Psoas muscle (tissue), 8 donors: Measurements from ENCODE around the gene GGTLC2. TPM values are rescaled to one million over a fixed set of nuclear protein-coding genes. Genes with fewer than 3 reads are reported as not detected.

Source experiments
- ATAC-seq, 4 donors: fragments of 200-7000 bp; cut with Tn5 transposase; one replicate each; pipeline ENCODE4 v1.9.1; 2020; ENCODE audit warnings: moderate library complexity in 3 of 4, mild to moderate bottlenecking in 2 of 4
- DNase-seq, 2 donors: peaks; one replicate each; pipeline ENCODE4 v3.0.0-alpha.2; 2020
- H3K27ac ChIP-seq: fragments of 200-600 bp; one replicate; pipeline ENCODE4 v1.8.0; 2022
- H3K27me3 ChIP-seq, 3 donors: fragments of 200-600 bp in 1 of 3; one replicate each; pipeline versions ENCODE4 v1.6.1 to v1.8.0; 2013 to 2022; ENCODE audit warnings: low read length in 2 of 3, mild to moderate bottlenecking in 2 of 3, moderate library complexity in 1 of 3; ENCODE audit not compliant: insufficient read depth in 3 of 3
- H3K36me3 ChIP-seq, 2 donors: fragments of 200-600 bp in 1 of 2; one replicate each; pipeline versions ENCODE4 v1.6.1 to v1.8.0; 2013 to 2022; ENCODE audit warnings: low read depth in 1 of 2, mild to moderate bottlenecking in 1 of 2, moderate library complexity in 1 of 2; ENCODE audit not compliant: insufficient read depth in 1 of 2
- H3K4me1 ChIP-seq: fragments of 200-600 bp; one replicate; pipeline ENCODE4 v1.8.0; 2022
- H3K4me3 ChIP-seq: fragments of 200-600 bp; one replicate; pipeline ENCODE4 v1.8.0; 2022; ENCODE audit warnings: mild to moderate bottlenecking
- H3K9me3 ChIP-seq: fragments of 200-600 bp; one replicate; pipeline ENCODE4 v1.8.0; 2022
- WGBS, 3 donors: extraction: QIAGEN DNeasy Blood & Tissue Kit; methylation state at CpG; one replicate each; pipeline versions ENCODE4 v1.1.6 to v1.1.7; 2013; 5-methylcytosine and 5-hydroxymethylcytosine counted together
- intact Hi-C, 2 donors: fragments of 100-400 bp; cut with DNase I; formaldehyde crosslinking; loops; one replicate each; pipeline versions ENCODE4 v1.11.0 to v1.14.2; 2022
- polyA plus RNA-seq, 3 donors: library from polyadenylated mRNA; stranded (reverse); fragments of 200-250 nt; gene quantifications; one replicate each; pipeline ENCODE4 v1.2.3, GENCODE V29; 2013
- total RNA-seq, 4 donors: library from RNA; stranded (reverse); fragmentation: NEBNext Ultra II Directional in 2 of 4; extraction: Animal tissue kit (Norgen Biotek cat#: 25700) in 2 of 4; gene quantifications; one replicate each; pipeline versions ENCODE4 v1.2.1 to v1.2.4, GENCODE V29; 2021 to 2023
- TF ChIP-seq, protein P1 (sequence below): fragments of 200-600 bp; IDR thresholded peaks from one replicate; pipeline ENCODE4 v1.8.0; 2022; ENCODE audit warnings: antibody characterized with exemption
- donor health status: healthy with polysubstance abuse.
- donor health status: DM: no; HTN: no; CAD: no; lungs with moderate emphysema.
- donor health status: Bipolar disorder and iron deficiency.
- donor health status: healthy.
- donor health status: DM: yes; HTN: yes; CAD: no.
- donor health status: DM: no; HTN: no; CAD: no.
- donor health status: DM: no; HTN: no; CAD: no.
- donor health status: DM: yes; HTN: yes; CAD: no.

Gene GGTLC2
- total and polyA plus RNA-seq, 7 donors: not detected

DNA sequence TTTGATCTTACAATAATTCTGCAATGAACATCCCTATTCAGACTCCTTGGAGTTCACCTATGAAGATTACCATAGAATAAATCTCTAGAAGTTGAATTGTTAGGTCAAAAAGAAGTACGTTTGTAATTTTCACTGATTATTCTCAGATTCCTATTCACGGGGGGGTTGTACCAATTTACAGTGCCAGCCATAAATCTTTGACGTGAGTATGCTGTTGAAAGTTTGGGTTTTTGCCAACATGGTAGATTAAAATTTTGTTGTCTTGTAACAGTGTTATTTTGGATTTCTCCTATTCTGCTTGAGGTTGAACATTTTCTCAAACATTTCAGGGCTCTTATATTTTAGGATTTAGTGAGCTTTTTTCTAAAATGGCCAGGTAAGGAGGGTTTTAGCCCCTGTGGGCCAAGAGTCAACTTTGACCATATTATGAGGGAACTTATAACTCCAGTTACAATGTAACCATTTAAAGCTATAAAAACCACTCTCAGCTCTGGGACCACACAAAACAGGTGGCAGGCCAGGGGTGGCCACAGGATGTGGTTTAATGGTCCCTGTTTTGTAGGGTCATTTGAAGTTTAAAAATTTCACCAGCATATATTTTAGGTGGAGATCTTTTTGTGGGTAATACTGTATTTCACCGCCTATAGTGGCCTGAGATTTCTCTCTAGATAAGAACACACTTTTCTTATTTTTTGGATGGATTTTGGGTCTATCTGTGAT lies 25.8 kb downstream of the GGTLC2 start:
- TF ChIP-seq, protein P1, sequence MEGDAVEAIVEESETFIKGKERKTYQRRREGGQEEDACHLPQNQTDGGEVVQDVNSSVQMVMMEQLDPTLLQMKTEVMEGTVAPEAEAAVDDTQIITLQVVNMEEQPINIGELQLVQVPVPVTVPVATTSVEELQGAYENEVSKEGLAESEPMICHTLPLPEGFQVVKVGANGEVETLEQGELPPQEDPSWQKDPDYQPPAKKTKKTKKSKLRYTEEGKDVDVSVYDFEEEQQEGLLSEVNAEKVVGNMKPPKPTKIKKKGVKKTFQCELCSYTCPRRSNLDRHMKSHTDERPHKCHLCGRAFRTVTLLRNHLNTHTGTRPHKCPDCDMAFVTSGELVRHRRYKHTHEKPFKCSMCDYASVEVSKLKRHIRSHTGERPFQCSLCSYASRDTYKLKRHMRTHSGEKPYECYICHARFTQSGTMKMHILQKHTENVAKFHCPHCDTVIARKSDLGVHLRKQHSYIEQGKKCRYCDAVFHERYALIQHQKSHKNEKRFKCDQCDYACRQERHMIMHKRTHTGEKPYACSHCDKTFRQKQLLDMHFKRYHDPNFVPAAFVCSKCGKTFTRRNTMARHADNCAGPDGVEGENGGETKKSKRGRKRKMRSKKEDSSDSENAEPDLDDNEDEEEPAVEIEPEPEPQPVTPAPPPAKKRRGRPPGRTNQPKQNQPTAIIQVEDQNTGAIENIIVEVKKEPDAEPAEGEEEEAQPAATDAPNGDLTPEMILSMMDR: no peak
- Histone ChIP-seq H3K9me3 (no peaks in the 10 kb centered on the region), H3K4me1 (no peaks in the 10 kb centered on the region), H3K36me3 (no peaks in the 10 kb centered on the region), H3K27me3 (peaks cover 0 to 14% (median 2%) of the 10 kb centered on the region in 3 donors), H3K27ac (no peak overlapping the region), H3K4me3 (no peak overlapping the region)
- WGBS, 3 donors: 64 to 72% (median 69%) methylated on average over 4 of the region's 4 CpGs
- intact Hi-C loops: no loop called here
- no peak for ATAC-seq
- no peak for DNase-seq

DNA sequence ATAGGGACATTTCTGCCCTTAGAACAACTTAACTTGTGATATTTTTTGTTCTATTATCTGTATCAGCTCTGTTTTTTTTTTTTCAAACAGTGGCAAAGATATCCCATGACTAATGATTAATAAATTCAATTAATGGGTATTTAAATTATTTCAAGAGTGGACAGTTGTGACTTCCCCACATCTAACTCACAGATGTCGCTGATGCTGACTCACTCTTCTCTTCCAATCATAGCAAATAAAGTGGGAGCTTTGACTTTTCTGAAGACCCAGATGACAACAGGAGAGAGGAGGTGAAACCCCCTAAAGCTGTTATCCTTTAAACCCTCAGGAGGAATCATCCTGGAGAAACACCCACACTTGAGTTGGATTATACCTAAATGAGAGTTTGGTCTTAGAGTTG lies 27.1 kb downstream of the GGTLC2 start:
- intact Hi-C loops: no loop called here
- no peak overlapping the region for H3K4me3 ChIP-seq
- no peaks in the 10 kb centered on the region for H3K36me3 ChIP-seq
- H3K9me3 ChIP-seq: no peaks in the 10 kb centered on the region
- TF ChIP-seq, protein P1: no peak
- H3K27ac ChIP-seq: no peak overlapping the region
- ATAC-seq (no peak), DNase-seq (no peak)
- WGBS, 3 donors: 77 to 95% (median 92%) methylated on average over 1 of the region's 1 CpG
- H3K4me1 ChIP-seq: no peaks in the 10 kb centered on the region
- H3K27me3 ChIP-seq: peaks cover 0 to 14% (median 2%) of the 10 kb centered on the region in 3 donors

DNA sequence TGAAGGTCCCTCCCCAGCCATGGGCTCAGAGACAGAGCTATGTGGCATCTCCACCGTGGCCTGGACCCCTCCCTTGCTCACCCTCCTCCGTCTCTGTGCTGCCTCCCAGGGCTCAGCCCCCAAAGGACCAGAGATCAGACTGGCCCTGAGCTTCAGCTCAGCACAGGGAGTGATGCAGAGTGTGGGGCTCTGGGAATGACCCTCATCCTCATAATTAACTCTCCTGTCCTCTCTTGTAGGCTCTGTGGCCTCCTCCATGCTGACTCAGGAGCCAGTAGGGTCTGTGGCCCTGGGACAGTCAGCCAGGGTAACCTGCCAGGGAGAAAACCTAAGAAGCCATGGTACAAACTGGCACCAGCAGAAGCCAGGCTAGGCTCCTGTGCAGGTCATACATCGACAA lies 28.7 kb downstream of the GGTLC2 start:
- H3K4me3 ChIP-seq: no peak overlapping the region
- TF ChIP-seq, protein P1: no peak
- intact Hi-C loops: no loop called here
- H3K9me3 ChIP-seq: no peaks in the 10 kb centered on the region
- WGBS, 3 donors: 53 to 72% (median 60%) methylated on average over 3 of the region's 3 CpGs
- DNase-seq (no peak), ATAC-seq (no peak)
- no peaks in the 10 kb centered on the region for H3K36me3 ChIP-seq
- no peaks in the 10 kb centered on the region for H3K4me1 ChIP-seq
- no peak overlapping the region for H3K27ac ChIP-seq
- peaks cover 0 to 17% (median 2%) of the 10 kb centered on the region in 3 donors for H3K27me3 ChIP-seq

DNA sequence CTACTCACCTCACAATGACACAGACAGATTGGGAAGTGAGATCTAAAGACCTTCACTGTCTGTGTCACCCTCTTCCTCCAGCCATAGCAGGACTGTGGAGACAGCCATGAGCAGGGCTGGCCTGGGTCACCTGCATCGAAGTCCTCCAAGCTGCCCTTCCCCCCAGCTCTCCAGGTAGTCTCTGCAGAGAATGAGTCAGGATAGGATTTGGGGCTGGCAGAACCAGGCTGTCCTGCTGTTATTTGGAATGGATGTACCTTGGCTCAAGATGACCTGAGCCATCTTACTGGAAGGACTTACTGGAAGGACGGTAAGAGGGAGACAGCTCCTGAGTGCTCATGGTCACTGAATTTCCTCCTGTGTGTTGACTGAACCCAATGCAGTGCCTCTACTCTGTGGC lies 29.2 kb downstream of the GGTLC2 start:
- H3K4me3 ChIP-seq: no peak overlapping the region
- H3K27ac ChIP-seq: no peak overlapping the region
- H3K9me3 ChIP-seq: no peaks in the 10 kb centered on the region
- TF ChIP-seq, protein P1: no peak
- H3K4me1 ChIP-seq: no peaks in the 10 kb centered on the region
- peaks cover 0 to 17% (median 2%) of the 10 kb centered on the region in 3 donors for H3K27me3 ChIP-seq
- intact Hi-C loops: no loop called here
- H3K36me3 ChIP-seq: no peaks in the 10 kb centered on the region
- WGBS, 3 donors: 75 to 86% (median 83%) methylated on average over 2 of the region's 2 CpGs
- ATAC-seq: no peak
- DNase-seq: no peak

DNA sequence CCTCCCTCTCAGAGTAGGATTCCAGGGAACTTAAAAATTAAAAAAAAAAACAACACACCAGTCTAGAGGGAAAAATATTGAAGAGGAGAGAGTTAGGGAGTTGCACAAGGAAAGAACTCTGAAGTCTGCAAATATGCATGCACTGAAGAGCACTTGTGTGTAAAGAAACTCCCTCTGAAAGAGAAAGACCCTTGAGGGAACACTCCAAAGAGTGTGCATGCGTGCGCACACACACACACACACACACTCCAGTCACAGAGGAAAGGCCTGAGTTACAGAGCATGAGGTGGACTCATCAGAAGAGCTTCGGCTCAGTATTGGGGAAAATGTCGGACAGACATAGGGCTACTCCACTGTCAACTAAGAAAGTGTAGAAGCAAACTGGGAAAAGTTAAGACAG lies 30.1 kb downstream of the GGTLC2 start:
- 78 to 89% (median 87%) methylated on average over 4 of the region's 4 CpGs for WGBS, 3 donors
- H3K4me3 ChIP-seq: no peak overlapping the region

More for the DNA sequence above, 30.1 kb downstream of the GGTLC2 start:
- TF ChIP-seq, protein P1: no peak
- H3K4me1 ChIP-seq: no peaks in the 10 kb centered on the region
- peaks cover 0 to 21% (median 2%) of the 10 kb centered on the region in 3 donors for H3K27me3 ChIP-seq
- ATAC-seq (no peak), DNase-seq (no peak)
- intact Hi-C loops: no loop called here
- H3K27ac ChIP-seq: no peak overlapping the region
- no peaks in the 10 kb centered on the region for H3K36me3 ChIP-seq
- H3K9me3 ChIP-seq: no peaks in the 10 kb centered on the region
